Endothelial cell of hepatic sinusoid (primary cell): ENCODE results near the gene GGN.
"Not testable (repeated sequence)": the region's sequence is repeated elsewhere in the genome, so short reads cannot be mapped to it uniquely, and the experiment has no call there.

Experiments used
- in situ Hi-C: cut with HindIII; loops from 2 replicates; pipeline ENCODE4 v1.10.0; 2017; ENCODE audit warnings: low sequenced_read_pairs

The GGN gene, protein sequence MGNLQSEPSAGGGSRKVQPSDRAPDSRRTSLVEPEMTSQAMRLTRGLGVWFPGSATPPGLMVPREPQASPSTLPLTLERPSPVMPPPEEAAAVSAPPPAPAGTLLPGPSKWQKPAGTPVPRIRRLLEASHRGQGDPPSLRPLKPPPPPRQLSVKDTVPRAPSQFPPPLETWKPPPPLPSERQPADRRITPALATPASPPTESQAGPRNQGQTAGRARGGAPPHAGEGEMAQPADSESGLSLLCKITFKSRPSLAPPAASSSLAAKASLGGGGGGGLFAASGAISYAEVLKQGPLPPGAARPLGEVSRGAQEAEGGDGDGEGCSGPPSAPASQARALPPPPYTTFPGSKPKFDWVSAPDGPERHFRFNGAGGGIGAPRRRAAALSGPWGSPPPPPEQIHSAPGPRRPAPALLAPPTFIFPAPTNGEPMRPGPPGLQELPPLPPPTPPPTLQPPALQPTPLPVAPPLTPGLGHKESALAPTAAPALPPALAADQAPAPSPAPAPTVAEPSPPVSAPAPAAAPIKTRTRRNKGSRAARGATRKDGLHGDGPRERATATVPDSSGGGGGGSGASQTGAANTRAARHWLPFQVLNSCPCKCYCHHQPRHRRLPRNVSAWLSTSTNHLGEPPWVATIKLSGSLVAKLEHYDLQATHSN

GRCh38 chr19:38387550-38388348 lies at the start of gene GGN:
Gene GGN, minus strand, starts transcription at chr19:38388034. Its CDS starts 773 bp downstream, at chr19:38387261.
- in situ Hi-C loops, result no loop called here

GRCh38 chr19:38437295-38437694 lies 49.5 kb upstream of the GGN start:
- in situ Hi-C loops, result no loop called here

DNA sequence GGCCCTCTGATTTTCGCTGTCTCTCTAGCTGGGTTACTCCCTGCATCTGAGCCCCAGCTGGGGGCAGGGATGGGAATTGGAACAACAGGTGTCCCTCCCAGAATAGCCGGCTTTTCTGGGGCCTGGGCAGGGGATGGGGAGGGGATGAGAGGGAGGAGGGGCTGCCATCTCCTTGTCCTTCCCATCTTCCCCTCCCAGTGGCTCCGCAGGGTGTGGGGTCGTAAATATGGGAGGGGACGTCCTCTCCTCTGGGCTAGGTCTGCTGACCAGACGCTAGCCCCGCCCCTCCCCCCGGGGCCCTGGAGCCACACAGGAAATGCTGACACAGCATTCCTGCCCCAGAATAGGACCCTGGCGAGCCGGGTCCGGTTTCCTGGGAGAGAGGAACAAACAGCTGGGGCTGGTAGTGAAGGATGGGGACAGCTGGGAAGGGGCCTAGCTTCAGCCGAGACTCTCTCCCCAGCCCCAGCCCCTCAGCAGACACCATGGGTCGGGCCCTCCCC lies 46.8 kb upstream of the GGN start:
- in situ Hi-C loops, result no loop called here

DNA sequence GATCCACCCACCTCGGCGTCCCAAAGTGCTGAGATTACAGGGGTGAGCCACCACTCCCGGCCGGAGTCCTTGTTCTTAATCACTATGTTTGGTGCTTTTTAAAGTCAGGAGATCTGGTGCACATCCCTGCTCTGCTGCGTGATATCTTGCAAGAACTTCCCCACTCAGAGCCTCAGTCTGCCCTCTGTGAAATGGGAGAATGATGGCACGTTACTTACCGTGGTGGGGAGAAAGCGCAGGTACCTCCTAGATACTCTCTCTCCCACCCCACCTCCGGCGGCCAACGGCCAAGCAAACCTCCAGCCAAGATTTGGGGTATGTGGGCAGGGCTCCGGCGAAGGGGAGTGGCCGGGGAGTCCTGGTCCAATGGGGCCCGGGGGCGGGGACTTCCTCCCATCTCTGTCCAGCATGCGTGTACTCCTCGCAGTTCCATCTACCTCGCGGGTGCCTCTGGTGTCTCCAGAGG lies 45.5 kb upstream of the GGN start, which contains the start of gene RYR1:
Gene RYR1, plus strand, starts transcription at position 424 of the 466 bp plus-strand sequence. CDS start 139 bp downstream, outside the sequence.
- in situ Hi-C loops, result no loop called here

DNA sequence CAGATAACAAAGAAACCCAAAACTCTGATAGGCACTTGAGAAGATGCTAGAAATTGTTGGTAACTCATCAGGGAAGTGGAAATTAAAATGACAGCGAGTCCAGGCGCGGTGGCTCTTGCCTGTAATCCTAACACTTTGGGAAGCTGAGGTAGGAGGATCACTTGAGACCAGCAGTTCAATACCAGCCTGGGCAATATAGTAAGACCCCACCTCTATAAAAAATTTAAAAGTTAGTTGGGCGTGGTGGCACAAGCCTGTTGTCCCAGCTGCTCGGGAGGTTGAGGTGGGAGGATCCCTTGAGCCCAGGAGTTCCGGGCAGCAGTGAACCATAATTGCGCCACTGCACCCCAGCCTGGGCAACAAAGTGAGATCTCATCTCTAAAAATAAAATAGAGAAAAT lies 43.1 kb upstream of the GGN start:
- in situ Hi-C loops, result no loop called here

GRCh38 chr19:38429811-38430156 lies 42.0 kb upstream of the GGN start:
- in situ Hi-C loops, result no loop called here

- in situ Hi-C loops, result no loop called here
Observed at GRCh38 chr19:38429055-38429810, 41.4 kb upstream of the GGN start.

DNA sequence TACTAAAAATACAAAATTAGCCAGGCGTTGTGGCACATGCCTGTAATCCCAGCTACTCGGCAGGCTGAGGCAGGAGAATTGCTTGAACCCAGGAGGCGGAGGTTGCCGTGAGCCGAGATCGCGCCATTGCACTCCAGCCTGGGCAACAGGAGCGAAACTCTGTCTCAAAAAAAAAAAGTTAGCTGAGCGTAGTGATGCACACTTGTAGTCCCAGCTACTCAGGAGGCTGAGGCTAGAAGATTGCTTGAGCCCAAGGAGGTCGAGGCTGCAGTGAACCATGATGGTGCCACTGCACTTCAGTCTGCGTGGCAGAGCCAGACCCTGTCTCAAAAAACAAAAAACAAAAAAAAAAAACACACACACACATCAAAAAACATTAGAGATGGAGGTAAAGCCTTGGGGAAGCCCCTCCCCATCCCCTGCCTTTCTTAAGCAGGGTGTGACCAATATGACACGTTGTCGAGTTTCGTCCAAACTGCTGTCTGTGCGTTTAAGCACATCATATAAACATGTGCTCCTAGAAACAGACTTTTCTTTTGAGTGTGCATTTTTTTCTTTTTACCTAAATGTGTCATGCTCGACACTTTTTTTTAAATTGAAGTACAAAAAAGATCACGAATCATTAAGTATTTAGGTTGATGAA lies 39.3 kb upstream of the GGN start:
- in situ Hi-C loops, result not testable (repeated sequence)

GRCh38 chr19:38425810-38426466 lies 38.1 kb upstream of the GGN start, which contains the start of gene RASGRP4:
Gene RASGRP4, minus strand, starts transcription at chr19:38426219. Its CDS starts 128 bp downstream, at chr19:38426091.
- in situ Hi-C loops, result no loop called here

DNA sequence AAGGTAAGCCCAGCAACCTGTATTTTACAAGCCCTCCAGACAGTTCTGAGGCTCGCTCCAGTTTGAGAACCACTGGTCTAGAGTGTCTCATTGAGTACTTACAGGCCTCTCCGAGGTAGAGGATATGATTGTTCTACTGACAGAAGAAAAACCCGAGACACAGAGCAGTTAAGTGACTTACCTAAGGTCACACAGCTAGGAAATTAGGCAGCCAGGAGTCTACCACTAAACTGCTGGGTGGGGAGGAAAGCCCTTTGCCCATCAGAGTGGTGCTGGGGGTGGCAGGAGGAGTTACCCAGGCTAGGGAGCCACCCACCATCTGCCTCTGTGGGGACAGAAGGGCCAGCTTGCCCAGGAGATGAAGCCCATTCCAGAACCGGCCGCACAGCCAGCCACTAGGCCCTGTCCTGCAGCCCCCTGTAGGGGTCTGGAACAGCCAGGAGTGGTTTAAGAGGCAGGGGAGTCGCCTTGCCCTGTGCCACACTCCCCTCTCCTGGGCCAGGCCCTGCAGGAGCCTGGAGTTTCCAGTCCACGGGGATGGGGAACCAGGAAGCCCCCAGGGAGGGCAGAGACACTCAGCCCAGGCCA lies 37.5 kb upstream of the GGN start:
- in situ Hi-C loops, result no loop called here

- in situ Hi-C loops, result no loop called here
Observed at GRCh38 chr19:38424272-38424671, 36.4 kb upstream of the GGN start.

GRCh38 chr19:38422438-38422837 lies 34.6 kb upstream of the GGN start:
- in situ Hi-C loops, result no loop called here

DNA sequence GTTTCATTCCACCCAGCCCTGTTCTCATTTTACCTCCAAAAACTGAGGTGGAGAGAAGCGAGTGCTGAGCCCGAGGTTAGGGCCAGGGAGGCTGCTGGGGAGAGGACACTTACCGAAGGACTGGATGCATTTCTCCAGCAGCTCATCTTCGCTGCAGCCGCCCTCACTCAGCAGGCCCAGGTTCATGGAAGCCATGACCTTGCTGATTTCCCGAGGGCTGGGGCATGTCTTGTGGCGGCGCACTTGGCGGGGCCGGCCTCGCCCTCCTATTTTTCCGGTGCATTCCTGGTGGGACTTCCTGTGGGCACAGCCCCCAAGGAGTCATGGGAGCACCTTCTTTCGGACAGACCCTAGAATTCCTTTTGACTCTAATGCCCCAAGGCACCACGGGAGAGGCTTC lies 34.0 kb upstream of the GGN start:
- in situ Hi-C loops, result no loop called here

DNA sequence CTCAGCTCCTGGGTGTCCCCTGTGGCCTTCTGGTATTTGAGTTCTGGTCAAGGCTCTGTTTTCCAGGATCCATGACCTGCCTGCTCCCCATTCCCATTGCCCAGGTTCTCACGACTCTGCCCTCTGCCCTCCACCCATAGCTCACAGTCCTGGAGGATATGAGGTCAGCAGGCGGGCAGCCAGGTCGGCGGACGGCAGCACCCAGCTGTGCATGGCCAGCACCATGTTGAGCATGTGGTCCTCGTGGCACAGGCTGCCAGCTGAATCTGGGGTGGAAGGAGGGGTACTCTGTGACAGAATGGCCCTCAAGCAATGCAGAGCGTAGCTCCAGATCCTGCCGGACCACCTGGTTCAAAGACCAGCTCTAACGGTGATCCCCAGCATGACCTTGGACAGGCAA lies 33.1 kb upstream of the GGN start:
- in situ Hi-C loops, result no loop called here

- in situ Hi-C loops, result no loop called here
Observed at GRCh38 chr19:38417544-38418506, 30.0 kb upstream of the GGN start.

- in situ Hi-C loops, result no loop called here
Observed at GRCh38 chr19:38417146-38417543, 29.3 kb upstream of the GGN start.

DNA sequence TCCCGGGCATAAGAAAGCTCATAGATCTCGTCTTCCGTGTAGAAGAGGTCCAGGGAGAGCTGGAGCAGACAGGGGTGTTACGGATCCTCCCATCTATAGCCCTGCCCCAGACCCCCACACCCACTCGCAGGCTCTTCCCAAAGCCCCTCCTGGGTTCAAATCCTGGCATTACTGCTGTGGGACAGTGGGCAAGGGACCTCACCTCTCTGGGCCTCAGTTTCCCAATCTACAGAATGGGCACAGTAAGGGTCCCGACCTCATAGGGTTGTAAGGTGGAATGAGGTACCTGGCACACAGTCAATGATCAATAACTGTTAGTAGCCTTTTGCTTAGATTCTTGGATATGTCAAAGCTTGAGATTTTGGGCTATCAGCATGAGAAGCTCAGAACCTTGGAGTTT lies 25.6 kb upstream of the GGN start:
- in situ Hi-C loops, result no loop called here

- in situ Hi-C loops, result no loop called here
Observed at GRCh38 chr19:38412961-38413360, 25.1 kb upstream of the GGN start.
